Left colon (tissue), 2 donors: Measurements from ENCODE around the gene FOXP2. TPM values are rescaled to one million over a fixed set of nuclear protein-coding genes. Genes with fewer than 3 reads are reported as not detected.
"Not testable (repeated sequence)": the region's sequence is repeated elsewhere in the genome, so short reads cannot be mapped to it uniquely, and the experiment has no call there.

Experiments used
- ATAC-seq: fragments of 200-7000 bp; cut with Tn5 transposase; one replicate; pipeline ENCODE4 v1.9.1; 2020; ENCODE audit warnings: mild to moderate bottlenecking, moderate library complexity
- DNase-seq, 2 donors: peaks; one replicate each; pipeline ENCODE4 v3.0.0-alpha.2; 2020
- intact Hi-C, 2 donors: fragments of 100-400 bp; cut with DNase I in 1 of 2; cut with micrococcal nuclease in 1 of 2; formaldehyde crosslinking; loops; one replicate each; pipeline versions ENCODE4 v1.11.2 to v1.14.0; 2022; cut with DNase I, micrococcal nuclease
- long read RNA-seq: library from polyadenylated mRNA; unstranded; transcript quantifications from one replicate; pipeline ENCODE4 v2.0.0, GENCODE V29; 2021
- total RNA-seq, 2 donors: library from RNA; stranded (reverse); fragmentation: NEBNext Ultra II Directional; extraction: Animal tissue kit (Norgen Biotek cat#: 25700); gene quantifications; one replicate each; pipeline ENCODE4 v1.2.1, GENCODE V29; 2021
- donor health status: DM: no; HTN: no; CAD: no.
- donor health status: DM: yes; HTN: yes; CAD: no.

FOXP2 gene
- total RNA-seq: 10 to 100 TPM; 12.8 to 21.1 TPM
- long read RNA-seq, partial matches to known transcripts: 2 of 5 reads
- long read RNA-seq, other reads (novel, unspliced or antisense): 3 of 5 reads

GRCh38 chr7:114414156-114415063 lies at the start of gene FOXP2:
FOXP2 (plus strand) TSS chr7:114414815; CDS start chr7:114426512, 11,697 bp downstream.
- intact Hi-C loops: loop anchor here in 1 of 2 donors (5.0 kb wide), 1 partner anchor 327 kb away; no protein-coding TSS in a partner anchor
- ATAC-seq (peak; percentile 50), DNase-seq (no peak)

- intact Hi-C loops: no loop called here
- DNase-seq: no peak
- ATAC-seq: no peak
Measured at GRCh38 chr7:114365791-114366190, 48.8 kb upstream of the FOXP2 start.

GRCh38 chr7:114368492-114368891 lies 46.1 kb upstream of the FOXP2 start:
- ATAC-seq (no peak), DNase-seq (no peak)
- intact Hi-C loops: no loop called here

- DNase-seq: no peak
- intact Hi-C loops: no loop called here
- ATAC-seq: no peak
Measured at GRCh38 chr7:114369294-114369693, 45.3 kb upstream of the FOXP2 start.

- intact Hi-C loops: no loop called here
- DNase-seq (no peak), ATAC-seq (no peak)
Measured at GRCh38 chr7:114372619-114373018, 42.0 kb upstream of the FOXP2 start.

GRCh38 chr7:114375907-114376306 lies 38.7 kb upstream of the FOXP2 start:
- intact Hi-C loops: no loop called here
- no peak for DNase-seq
- no peak for ATAC-seq

GRCh38 chr7:114383946-114384345 lies 30.7 kb upstream of the FOXP2 start:
- DNase-seq, ATAC-seq, intact Hi-C loops: not testable (repeated sequence)

- DNase-seq, ATAC-seq, intact Hi-C loops: not testable (repeated sequence)
Measured at GRCh38 chr7:114384346-114384745, 30.3 kb upstream of the FOXP2 start.

GRCh38 chr7:114388021-114388420 lies 26.6 kb upstream of the FOXP2 start:
- no peak for DNase-seq
- intact Hi-C loops: no loop called here
- ATAC-seq: peak; percentile 40

GRCh38 chr7:114392686-114393085 lies 21.9 kb upstream of the FOXP2 start:
- intact Hi-C loops: no loop called here
- ATAC-seq: no peak
- no peak for DNase-seq

GRCh38 chr7:114402876-114403635 lies 11.6 kb upstream of the FOXP2 start:
- ATAC-seq (no peak), DNase-seq (no peak)
- intact Hi-C loops: no loop called here

GRCh38 chr7:114405427-114405826 lies 9.2 kb upstream of the FOXP2 start:
- intact Hi-C loops: no loop called here
- no peak for DNase-seq
- peak; percentile 92 for ATAC-seq

GRCh38 chr7:114409750-114410149 lies 4.9 kb upstream of the FOXP2 start:
- intact Hi-C loops: no loop called here
- no peak for DNase-seq
- ATAC-seq: no peak

- DNase-seq (no peak), ATAC-seq (no peak)
- intact Hi-C loops: no loop called here
Measured at GRCh38 chr7:114412548-114412947, 2.1 kb upstream of the FOXP2 start.

GRCh38 chr7:114413761-114414155 lies 857 bp upstream of the FOXP2 start:
- ATAC-seq (peak; percentile 47), DNase-seq (no peak)
- intact Hi-C loops: no loop called here

- intact Hi-C loops: loop anchor here in 1 of 2 donors (5.0 kb wide), 1 partner anchor 328 kb away; no protein-coding TSS in a partner anchor
- DNase-seq: no peak
- peak; percentile 56 for ATAC-seq
Measured at GRCh38 chr7:114415064-114415989, 712 bp downstream of the FOXP2 start.

- intact Hi-C loops: loop anchor here in 1 of 2 donors (5.0 kb wide), 1 partner anchor 329 kb away; no protein-coding TSS in a partner anchor
- ATAC-seq (peak; percentile 22), DNase-seq (no peak)
Measured at GRCh38 chr7:114416129-114416990, 1.7 kb downstream of the FOXP2 start.
